HCT116 (cell line): ENCODE measurements around the gene SLC19A1.

Experiments
- CEBPB ChIP-seq: IDR thresholded peaks from 2 replicates; pipeline ENCODE4 v1.6.1; 2012; ENCODE audit warnings: low read depth
- EZH2 ChIP-seq: fragments of 200-600 bp; sonication (generic); IDR thresholded peaks from 2 replicates; pipeline ENCODE4 v1.6.1; 2017; ENCODE audit warnings: antibody characterized with exemption, mixed run types
- POLR2A ChIP-seq: IDR thresholded peaks from 2 replicates; pipeline ENCODE4 v1.7.0; 2011; ENCODE audit warnings: borderline replicate concordance; ENCODE audit not compliant: insufficient read depth, insufficient read length; ENCODE audit errors: extremely low read depth
- POLR2AphosphoS5 ChIP-seq: IDR thresholded peaks from 2 replicates; pipeline ENCODE4 v1.6.1; 2011; ENCODE audit warnings: mild to moderate bottlenecking, low read depth, low read length, moderate library complexity
- RAD21 ChIP-seq: IDR thresholded peaks from 2 replicates; pipeline ENCODE4 v1.6.1; 2012; ENCODE audit warnings: low read depth, mild to moderate bottlenecking
- SP1 ChIP-seq: IDR thresholded peaks from 2 replicates; pipeline ENCODE4 v1.6.1; 2012; ENCODE audit warnings: low read depth
- YY1 ChIP-seq: IDR thresholded peaks from 2 replicates; pipeline ENCODE4 v1.6.1; 2011; ENCODE audit warnings: low read length, low read depth, moderate library complexity, mild to moderate bottlenecking; ENCODE audit not compliant: insufficient replicate concordance; ENCODE audit errors: extremely low read depth
- ZFX ChIP-seq: fragments of 450-650 bp; IDR thresholded peaks from 2 replicates; pipeline ENCODE4 v1.6.1; 2017
- TF ChIP-seq, protein P1 (sequence below), 3 experiments: fragments of 200-600 bp in 1 of 3; sonication (generic) in 1 of 3; IDR thresholded peaks in 2 of 3; conservative IDR thresholded peaks in 1 of 3; 2 replicates each; pipeline ENCODE4 v1.5.1; 2012 to 2017; ENCODE audit warnings: low read depth in 2 of 3, low read length in 2 of 3, antibody characterized with exemption in 1 of 3, borderline replicate concordance in 1 of 3, control low read depth in 1 of 3, mild to moderate bottlenecking in 1 of 3, mixed read lengths in 1 of 3, mixed run types in 1 of 3, moderate library complexity in 1 of 3; ENCODE audit not compliant: insufficient read depth in 1 of 3
- TF ChIP-seq, protein P2 (sequence below): IDR thresholded peaks from 2 replicates; pipeline ENCODE4 v1.6.1; 2012; ENCODE audit warnings: low read depth

DNA sequence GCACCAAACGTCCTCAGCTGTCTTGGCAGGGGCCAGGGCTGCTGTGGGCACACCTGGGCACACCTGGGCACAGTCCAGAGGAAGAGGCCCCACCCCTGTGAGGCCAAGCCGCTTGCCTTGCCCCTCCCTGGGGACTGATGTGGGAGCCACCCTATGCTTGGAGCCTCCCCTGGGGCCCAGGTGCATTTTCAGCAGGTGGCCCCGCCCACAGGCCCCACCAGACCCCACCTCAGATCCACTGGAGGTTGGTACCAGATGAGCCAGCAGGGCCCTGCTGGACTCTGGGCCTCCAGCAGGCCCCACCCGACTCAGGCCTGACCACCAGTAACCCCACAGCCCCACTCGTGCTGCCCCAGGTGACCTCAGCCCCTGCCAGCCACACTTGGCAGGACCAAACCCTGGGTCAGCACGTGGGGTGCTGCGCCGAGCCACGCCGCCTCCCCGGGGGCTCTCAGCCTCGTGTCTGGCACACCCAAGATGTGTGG, 8.8 kb downstream of the SLC19A1 start:
- TF ChIP-seq POLR2A (no peak), ZFX (no peak), CEBPB (no peak), EZH2 (no peak), POLR2AphosphoS5 (no peak), RAD21 (no peak), SP1 (no peak), YY1 (no peak)
- TF ChIP-seq, protein P1, sequence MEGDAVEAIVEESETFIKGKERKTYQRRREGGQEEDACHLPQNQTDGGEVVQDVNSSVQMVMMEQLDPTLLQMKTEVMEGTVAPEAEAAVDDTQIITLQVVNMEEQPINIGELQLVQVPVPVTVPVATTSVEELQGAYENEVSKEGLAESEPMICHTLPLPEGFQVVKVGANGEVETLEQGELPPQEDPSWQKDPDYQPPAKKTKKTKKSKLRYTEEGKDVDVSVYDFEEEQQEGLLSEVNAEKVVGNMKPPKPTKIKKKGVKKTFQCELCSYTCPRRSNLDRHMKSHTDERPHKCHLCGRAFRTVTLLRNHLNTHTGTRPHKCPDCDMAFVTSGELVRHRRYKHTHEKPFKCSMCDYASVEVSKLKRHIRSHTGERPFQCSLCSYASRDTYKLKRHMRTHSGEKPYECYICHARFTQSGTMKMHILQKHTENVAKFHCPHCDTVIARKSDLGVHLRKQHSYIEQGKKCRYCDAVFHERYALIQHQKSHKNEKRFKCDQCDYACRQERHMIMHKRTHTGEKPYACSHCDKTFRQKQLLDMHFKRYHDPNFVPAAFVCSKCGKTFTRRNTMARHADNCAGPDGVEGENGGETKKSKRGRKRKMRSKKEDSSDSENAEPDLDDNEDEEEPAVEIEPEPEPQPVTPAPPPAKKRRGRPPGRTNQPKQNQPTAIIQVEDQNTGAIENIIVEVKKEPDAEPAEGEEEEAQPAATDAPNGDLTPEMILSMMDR (IDR thresholded peaks at IDR 0.05 in 2 of 3, conservative IDR thresholded peaks at IDR 0.05 in 1 of 3; ENCODE audit: borderline replicate concordance in 1 of 3, insufficient read depth in 1 of 3, low read depth in 2 of 3, low read length in 2 of 3) = no peak
- TF ChIP-seq, protein P2, sequence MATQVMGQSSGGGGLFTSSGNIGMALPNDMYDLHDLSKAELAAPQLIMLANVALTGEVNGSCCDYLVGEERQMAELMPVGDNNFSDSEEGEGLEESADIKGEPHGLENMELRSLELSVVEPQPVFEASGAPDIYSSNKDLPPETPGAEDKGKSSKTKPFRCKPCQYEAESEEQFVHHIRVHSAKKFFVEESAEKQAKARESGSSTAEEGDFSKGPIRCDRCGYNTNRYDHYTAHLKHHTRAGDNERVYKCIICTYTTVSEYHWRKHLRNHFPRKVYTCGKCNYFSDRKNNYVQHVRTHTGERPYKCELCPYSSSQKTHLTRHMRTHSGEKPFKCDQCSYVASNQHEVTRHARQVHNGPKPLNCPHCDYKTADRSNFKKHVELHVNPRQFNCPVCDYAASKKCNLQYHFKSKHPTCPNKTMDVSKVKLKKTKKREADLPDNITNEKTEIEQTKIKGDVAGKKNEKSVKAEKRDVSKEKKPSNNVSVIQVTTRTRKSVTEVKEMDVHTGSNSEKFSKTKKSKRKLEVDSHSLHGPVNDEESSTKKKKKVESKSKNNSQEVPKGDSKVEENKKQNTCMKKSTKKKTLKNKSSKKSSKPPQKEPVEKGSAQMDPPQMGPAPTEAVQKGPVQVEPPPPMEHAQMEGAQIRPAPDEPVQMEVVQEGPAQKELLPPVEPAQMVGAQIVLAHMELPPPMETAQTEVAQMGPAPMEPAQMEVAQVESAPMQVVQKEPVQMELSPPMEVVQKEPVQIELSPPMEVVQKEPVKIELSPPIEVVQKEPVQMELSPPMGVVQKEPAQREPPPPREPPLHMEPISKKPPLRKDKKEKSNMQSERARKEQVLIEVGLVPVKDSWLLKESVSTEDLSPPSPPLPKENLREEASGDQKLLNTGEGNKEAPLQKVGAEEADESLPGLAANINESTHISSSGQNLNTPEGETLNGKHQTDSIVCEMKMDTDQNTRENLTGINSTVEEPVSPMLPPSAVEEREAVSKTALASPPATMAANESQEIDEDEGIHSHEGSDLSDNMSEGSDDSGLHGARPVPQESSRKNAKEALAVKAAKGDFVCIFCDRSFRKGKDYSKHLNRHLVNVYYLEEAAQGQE = no peak
